ENCODE measurements around the gene TFG.
A peak's percentile ranks its signal among the peaks of the same experiment; 100 is the strongest.

TFG gene

GRCh38 chr3:100708644-100708988, 678 bp upstream of the TFG start:
- no peak for DNase-seq

- DNase-seq = peak; percentile 18
Measured at GRCh38 chr3:100709842-100710260, 557 bp downstream of the TFG start.

GRCh38 chr3:100710261-100710968, 1.1 kb downstream of the TFG start:
- peak; percentile 89 for DNase-seq

- DNase-seq = no peak
Measured at GRCh38 chr3:100715176-100715575, 5.9 kb downstream of the TFG start.

GRCh38 chr3:100717063-100717462, 7.8 kb downstream of the TFG start:
- DNase-seq = no peak

GRCh38 chr3:100717637-100718487, 8.6 kb downstream of the TFG start:
- DNase-seq = no peak

GRCh38 chr3:100719136-100719535, 9.8 kb downstream of the TFG start:
- DNase-seq = no peak

- DNase-seq = no peak
Measured at GRCh38 chr3:100720426-100720825, 11.1 kb downstream of the TFG start.

- no peak for DNase-seq
Measured at GRCh38 chr3:100725935-100726513, 16.7 kb downstream of the TFG start.

GRCh38 chr3:100726706-100727105, 17.4 kb downstream of the TFG start:
- DNase-seq = no peak

- DNase-seq = no peak
Measured at GRCh38 chr3:100730524-100730923, 21.2 kb downstream of the TFG start.

- no peak for DNase-seq
Measured at GRCh38 chr3:100732435-100732834, 23.1 kb downstream of the TFG start.

GRCh38 chr3:100737334-100737733, 28.0 kb downstream of the TFG start:
- no peak for DNase-seq

- DNase-seq = peak; percentile 8
Measured at GRCh38 chr3:100740207-100740606, 30.9 kb downstream of the TFG start.

- DNase-seq = no peak
Measured at GRCh38 chr3:100743535-100743934, 34.2 kb downstream of the TFG start.

- DNase-seq = no peak
Measured at GRCh38 chr3:100744671-100745070, 35.4 kb downstream of the TFG start.

- DNase-seq = no peak
Measured at GRCh38 chr3:100745617-100746016, 36.3 kb downstream of the TFG start.

GRCh38 chr3:100746092-100746491, 36.8 kb downstream of the TFG start:
- no peak for DNase-seq

GRCh38 chr3:100748220-100748619, 38.9 kb downstream of the TFG start:
- no peak for DNase-seq

- no peak for DNase-seq
Measured at GRCh38 chr3:100748967-100749366, 39.7 kb downstream of the TFG start.

GRCh38 chr3:100753846-100754245, 44.6 kb downstream of the TFG start:
- DNase-seq = no peak

- no peak for DNase-seq
Measured at GRCh38 chr3:100754563-100755334, 45.5 kb downstream of the TFG start.

- no peak for DNase-seq
Measured at GRCh38 chr3:100756441-100756840, 47.1 kb downstream of the TFG start.

Data from inflammatory macrophage treated with lipopolysaccharide for 4 hours (primary cell).